22Rv1 (cell line): ENCODE measurements around the gene ADGRB3.

Experiments
- CTCF ChIP-seq: fragments of 450-650 bp; IDR thresholded peaks from 2 replicates; pipeline ENCODE4 v1.5.1; 2017; ENCODE audit warnings: mild to moderate bottlenecking
- ZFX ChIP-seq: fragments of 450-650 bp; IDR thresholded peaks from 2 replicates; pipeline ENCODE4 v1.6.1; 2017; ENCODE audit warnings: antibody characterized with exemption, borderline replicate concordance

GRCh38 chr6:69398729-69399128, 763.6 kb downstream of the ADGRB3 start:
- no peak for TF ChIP-seq CTCF
- TF ChIP-seq ZFX = no peak
